Prostate gland (tissue), 2 donors: ENCODE data around the gene MARK3.

Source experiments
- POLR2A ChIP-seq: fragments of 450-650 bp; IDR thresholded peaks from one replicate; pipeline ENCODE4 v1.6.1; 2016; ENCODE audit warnings: antibody characterized with exemption, mild to moderate bottlenecking
- TF ChIP-seq, protein P1 (sequence below), 4 experiments: fragments of 200-600 bp in 2 of 4; fragments of 450-650 bp in 2 of 4; sonication (generic) in 2 of 4; IDR thresholded peaks; 1 replicate in 3 of 4; 2 replicates in 1 of 4; pipeline ENCODE4 v1.5.1; 2016 to 2019; ENCODE audit warnings: antibody characterized with exemption in 4 of 4, mild to moderate bottlenecking in 2 of 4, moderate library complexity in 2 of 4

DNA sequence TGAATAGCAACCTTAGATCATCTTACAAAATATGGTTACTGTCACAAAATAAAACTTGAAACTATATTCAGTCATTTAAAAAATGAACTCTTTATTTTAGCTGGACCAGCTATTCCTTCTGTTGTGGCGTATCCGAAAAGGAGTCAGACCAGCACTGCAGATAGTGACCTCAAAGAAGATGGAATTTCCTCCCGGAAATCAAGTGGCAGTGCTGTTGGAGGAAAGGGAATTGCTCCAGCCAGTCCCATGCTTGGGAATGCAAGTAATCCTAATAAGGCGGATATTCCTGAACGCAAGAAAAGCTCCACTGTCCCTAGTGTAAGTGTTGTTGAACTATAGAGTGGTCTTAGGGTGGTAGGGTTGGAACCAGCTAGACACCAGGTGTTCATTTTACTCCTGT, 89.7 kb downstream of the MARK3 start:
- TF ChIP-seq, protein P1, sequence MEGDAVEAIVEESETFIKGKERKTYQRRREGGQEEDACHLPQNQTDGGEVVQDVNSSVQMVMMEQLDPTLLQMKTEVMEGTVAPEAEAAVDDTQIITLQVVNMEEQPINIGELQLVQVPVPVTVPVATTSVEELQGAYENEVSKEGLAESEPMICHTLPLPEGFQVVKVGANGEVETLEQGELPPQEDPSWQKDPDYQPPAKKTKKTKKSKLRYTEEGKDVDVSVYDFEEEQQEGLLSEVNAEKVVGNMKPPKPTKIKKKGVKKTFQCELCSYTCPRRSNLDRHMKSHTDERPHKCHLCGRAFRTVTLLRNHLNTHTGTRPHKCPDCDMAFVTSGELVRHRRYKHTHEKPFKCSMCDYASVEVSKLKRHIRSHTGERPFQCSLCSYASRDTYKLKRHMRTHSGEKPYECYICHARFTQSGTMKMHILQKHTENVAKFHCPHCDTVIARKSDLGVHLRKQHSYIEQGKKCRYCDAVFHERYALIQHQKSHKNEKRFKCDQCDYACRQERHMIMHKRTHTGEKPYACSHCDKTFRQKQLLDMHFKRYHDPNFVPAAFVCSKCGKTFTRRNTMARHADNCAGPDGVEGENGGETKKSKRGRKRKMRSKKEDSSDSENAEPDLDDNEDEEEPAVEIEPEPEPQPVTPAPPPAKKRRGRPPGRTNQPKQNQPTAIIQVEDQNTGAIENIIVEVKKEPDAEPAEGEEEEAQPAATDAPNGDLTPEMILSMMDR (IDR thresholded peaks at IDR 0.05) = no peak
- no peak for TF ChIP-seq POLR2A
